Mesendoderm (in vitro differentiated cells): ENCODE data around the gene ARID1B.

ENCODE experiments used
- DNase-seq: peaks from one replicate; pipeline ENCODE4 v3.0.0; 2013
- H2AK5ac ChIP-seq: 2 replicates; pipeline ENCODE4 v1.6.1; 2013; ENCODE audit warnings: low read length, inconsistent platforms
- H2BK120ac ChIP-seq: 2 replicates; pipeline ENCODE4 v1.6.1; 2013; ENCODE audit warnings: low read depth, mild to moderate bottlenecking, low read length, moderate library complexity, mixed read lengths
- H2BK15ac ChIP-seq: replicated peaks from 2 replicates; pipeline ENCODE4 v1.6.1; 2013; ENCODE audit warnings: low read depth, mild to moderate bottlenecking, moderate library complexity
- H2BK5ac ChIP-seq: 2 replicates; pipeline ENCODE4 v1.6.1; 2013; ENCODE audit warnings: low read length, inconsistent platforms
- H3K18ac ChIP-seq: 2 replicates; pipeline ENCODE4 v1.6.1; 2013; ENCODE audit warnings: mild to moderate bottlenecking, low read length, mixed read lengths
- H3K23ac ChIP-seq: one replicate; pipeline ENCODE4 v1.6.1; 2013; ENCODE audit warnings: low read length
- H3K27ac ChIP-seq: 2 replicates; pipeline ENCODE4 v1.5.1; 2013; ENCODE audit warnings: low read depth, mild to moderate bottlenecking, inconsistent platforms, low read length, moderate library complexity
- H3K27me3 ChIP-seq: 2 replicates; pipeline ENCODE4 v1.6.1; 2013; ENCODE audit warnings: low read length, control low read depth, mild to moderate bottlenecking, inconsistent platforms; ENCODE audit not compliant: insufficient read depth, poor library complexity
- H3K36me3 ChIP-seq: 2 replicates; pipeline ENCODE4 v1.6.1; 2013; ENCODE audit warnings: low read length, inconsistent platforms; ENCODE audit not compliant: control insufficient read depth, insufficient read depth
- H3K4ac ChIP-seq: one replicate; pipeline ENCODE4 v1.6.1; 2013; ENCODE audit warnings: low read depth, mild to moderate bottlenecking, low read length, moderate library complexity
- H3K4me1 ChIP-seq: 2 replicates; pipeline ENCODE4 v1.6.1; 2013; ENCODE audit warnings: low read depth, low read length, inconsistent platforms; ENCODE audit not compliant: control insufficient read depth
- H3K4me2 ChIP-seq: 2 replicates; pipeline ENCODE4 v1.6.1; 2013; ENCODE audit warnings: low read length
- H3K4me3 ChIP-seq: 2 replicates; pipeline ENCODE4 v1.5.1; 2013; ENCODE audit warnings: mild to moderate bottlenecking, low read length
- H3K56ac ChIP-seq: one replicate; pipeline ENCODE4 v1.6.1; 2013; ENCODE audit warnings: low read length
- H3K79me1 ChIP-seq: 2 replicates; pipeline ENCODE4 v1.6.1; 2013; ENCODE audit warnings: low read length, inconsistent platforms
- H3K79me2 ChIP-seq: 2 replicates; pipeline ENCODE4 v1.6.1; 2013; ENCODE audit warnings: mild to moderate bottlenecking, low read length; ENCODE audit not compliant: control insufficient read depth, insufficient read depth
- H3K9ac ChIP-seq: 2 replicates; pipeline ENCODE4 v1.6.1; 2013; ENCODE audit warnings: low read length, inconsistent platforms
- H4K5ac ChIP-seq: one replicate; pipeline ENCODE4 v1.6.1; 2013; ENCODE audit warnings: low read length
- H4K8ac ChIP-seq: one replicate; pipeline ENCODE4 v1.6.1; 2013; ENCODE audit warnings: low read depth, mild to moderate bottlenecking, control low read depth, low read length, moderate library complexity
- WGBS: extraction: QIAGEN DNeasy Blood & Tissue Kit; methylation state at CpG from one replicate; pipeline ENCODE4 v1.1.7; 2013; ENCODE audit warnings: low lambda C conversion rate, missing lambda C conversion rate; ENCODE audit not compliant: insufficient coverage; ENCODE audit errors: extremely low coverage; 5-methylcytosine and 5-hydroxymethylcytosine counted together

The ARID1B gene

GRCh38 chr6:157131250-157131649 lies 354.1 kb downstream of the ARID1B start:
- Histone ChIP-seq H3K79me1 (no peaks in the 10 kb centered on the region), H3K4me3 (no peak overlapping the region), H2BK120ac (no peak overlapping the region), H3K79me2 (no peaks in the 10 kb centered on the region), H3K9ac (no peak overlapping the region), H3K56ac (no peak overlapping the region), H3K18ac (no peak overlapping the region), H4K8ac (no peak overlapping the region), H3K36me3 (no peaks in the 10 kb centered on the region), H2BK15ac (no peak overlapping the region), H3K4ac (no peak overlapping the region), H3K27me3 (no peaks in the 10 kb centered on the region), H4K5ac (no peak overlapping the region), H3K4me1 (no peaks in the 10 kb centered on the region), H3K27ac (no peak overlapping the region), H3K4me2 (no peak overlapping the region), H3K23ac (no peak overlapping the region), H2BK5ac (no peak overlapping the region), H2AK5ac (no peak overlapping the region)
- no peak for DNase-seq
- no CpG with 5 or more reads among the region's 8 CpGs for WGBS

GRCh38 chr6:157133856-157134255 lies 356.7 kb downstream of the ARID1B start:
- H3K23ac ChIP-seq: no peak overlapping the region
- no peak overlapping the region for H3K9ac ChIP-seq
- H2BK120ac ChIP-seq: no peak overlapping the region
- H2BK15ac ChIP-seq: no peak overlapping the region
- H3K36me3 ChIP-seq: no peaks in the 10 kb centered on the region
- H3K18ac ChIP-seq: no peak overlapping the region
- H2AK5ac ChIP-seq: no peak overlapping the region
- H3K27ac ChIP-seq: no peak overlapping the region
- no peak overlapping the region for H4K5ac ChIP-seq
- no peaks in the 10 kb centered on the region for H3K4me1 ChIP-seq
- H3K79me1 ChIP-seq: no peaks in the 10 kb centered on the region
- H3K79me2 ChIP-seq: no peaks in the 10 kb centered on the region
- no CpG with 5 or more reads among the region's 2 CpGs for WGBS
- H3K4ac ChIP-seq: no peak overlapping the region
- H2BK5ac ChIP-seq: no peak overlapping the region
- H3K4me3 ChIP-seq: no peak overlapping the region
- no peak overlapping the region for H3K4me2 ChIP-seq
- H4K8ac ChIP-seq: no peak overlapping the region
- no peaks in the 10 kb centered on the region for H3K27me3 ChIP-seq
- no peak for DNase-seq
- no peak overlapping the region for H3K56ac ChIP-seq

DNA sequence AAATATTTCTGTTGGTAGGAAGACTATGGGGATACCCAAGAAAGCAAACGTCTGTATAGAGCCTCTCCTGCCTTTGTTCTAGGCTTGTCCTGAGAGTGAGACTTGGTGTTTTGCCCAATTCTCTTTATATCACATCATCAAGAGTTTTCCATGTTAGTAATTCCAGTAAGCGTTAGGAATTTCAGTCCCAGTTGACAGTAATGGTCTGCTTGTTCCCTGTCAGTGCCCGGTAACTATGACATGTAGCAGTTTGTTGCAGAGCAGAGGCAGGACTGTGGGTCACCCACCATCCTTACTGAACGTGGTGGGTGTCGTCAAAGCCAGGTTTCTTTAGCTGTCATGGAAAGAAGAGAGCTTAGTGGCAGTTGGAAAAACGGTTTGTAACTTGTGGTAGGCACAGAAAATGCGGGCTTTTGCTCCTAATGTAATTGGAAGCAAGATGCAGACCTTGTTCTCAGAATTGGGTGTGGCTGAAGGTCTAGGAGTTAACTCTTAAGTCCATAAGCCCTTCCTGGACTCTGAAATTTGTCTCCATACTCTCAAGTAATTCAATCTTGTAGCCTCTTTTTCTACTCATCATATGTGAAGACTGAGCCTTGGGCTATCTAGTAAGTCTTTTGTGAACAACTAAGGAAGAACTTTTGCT lies 357.3 kb downstream of the ARID1B start:
- no peak overlapping the region for H2BK5ac ChIP-seq
- H3K56ac ChIP-seq: no peak overlapping the region
- no peaks in the 10 kb centered on the region for H3K36me3 ChIP-seq
- no CpG with 5 or more reads among the region's 7 CpGs for WGBS
- no peak overlapping the region for H2BK120ac ChIP-seq
- no peak overlapping the region for H3K4me2 ChIP-seq
- no peak overlapping the region for H4K5ac ChIP-seq
- H3K4me1 ChIP-seq: no peaks in the 10 kb centered on the region
- no peak overlapping the region for H2BK15ac ChIP-seq
- DNase-seq: no peak
- no peaks in the 10 kb centered on the region for H3K79me2 ChIP-seq
- no peak overlapping the region for H3K18ac ChIP-seq
- H3K4ac ChIP-seq: no peak overlapping the region
- no peaks in the 10 kb centered on the region for H3K27me3 ChIP-seq
- H3K4me3 ChIP-seq: no peak overlapping the region
- H3K23ac ChIP-seq: no peak overlapping the region
- H3K79me1 ChIP-seq: peaks cover 2% of the 10 kb centered on the region
- no peak overlapping the region for H2AK5ac ChIP-seq
- no peak overlapping the region for H4K8ac ChIP-seq
- no peak overlapping the region for H3K27ac ChIP-seq
- H3K9ac ChIP-seq: no peak overlapping the region

GRCh38 chr6:157135691-157136090 lies 358.5 kb downstream of the ARID1B start:
- Histone ChIP-seq H2AK5ac (no peak overlapping the region), H3K27me3 (no peaks in the 10 kb centered on the region), H3K4me3 (no peak overlapping the region), H4K5ac (no peak overlapping the region), H3K4ac (no peak overlapping the region), H2BK120ac (no peak overlapping the region), H3K79me2 (no peaks in the 10 kb centered on the region), H3K4me1 (no peaks in the 10 kb centered on the region), H3K18ac (no peak overlapping the region), H4K8ac (no peak overlapping the region), H3K27ac (no peak overlapping the region), H2BK15ac (no peak overlapping the region), H3K36me3 (no peaks in the 10 kb centered on the region), H2BK5ac (no peak overlapping the region), H3K23ac (no peak overlapping the region), H3K56ac (no peak overlapping the region), H3K79me1 (peaks cover 2% of the 10 kb centered on the region), H3K9ac (no peak overlapping the region), H3K4me2 (no peak overlapping the region)
- no peak for DNase-seq
- WGBS: no CpG with 5 or more reads among the region's 1 CpG

GRCh38 chr6:157137501-157137900 lies 360.3 kb downstream of the ARID1B start:
- H3K9ac ChIP-seq: no peak overlapping the region
- H3K4me1 ChIP-seq: no peaks in the 10 kb centered on the region
- H4K8ac ChIP-seq: no peak overlapping the region
- no peak overlapping the region for H2AK5ac ChIP-seq
- no CpG with 5 or more reads among the region's 2 CpGs for WGBS
- H3K56ac ChIP-seq: no peak overlapping the region
- no peak overlapping the region for H3K4me3 ChIP-seq
- H3K23ac ChIP-seq: no peak overlapping the region
- H3K36me3 ChIP-seq: peaks cover 1% of the 10 kb centered on the region
- H3K27ac ChIP-seq: no peak overlapping the region
- no peaks in the 10 kb centered on the region for H3K27me3 ChIP-seq
- no peak overlapping the region for H3K4ac ChIP-seq
- H2BK120ac ChIP-seq: no peak overlapping the region
- no peaks in the 10 kb centered on the region for H3K79me2 ChIP-seq
- H2BK15ac ChIP-seq: no peak overlapping the region
- no peak for DNase-seq
- H2BK5ac ChIP-seq: no peak overlapping the region
- H4K5ac ChIP-seq: no peak overlapping the region
- no peak overlapping the region for H3K18ac ChIP-seq
- H3K79me1 ChIP-seq: peaks cover 2% of the 10 kb centered on the region
- no peak overlapping the region for H3K4me2 ChIP-seq

DNA sequence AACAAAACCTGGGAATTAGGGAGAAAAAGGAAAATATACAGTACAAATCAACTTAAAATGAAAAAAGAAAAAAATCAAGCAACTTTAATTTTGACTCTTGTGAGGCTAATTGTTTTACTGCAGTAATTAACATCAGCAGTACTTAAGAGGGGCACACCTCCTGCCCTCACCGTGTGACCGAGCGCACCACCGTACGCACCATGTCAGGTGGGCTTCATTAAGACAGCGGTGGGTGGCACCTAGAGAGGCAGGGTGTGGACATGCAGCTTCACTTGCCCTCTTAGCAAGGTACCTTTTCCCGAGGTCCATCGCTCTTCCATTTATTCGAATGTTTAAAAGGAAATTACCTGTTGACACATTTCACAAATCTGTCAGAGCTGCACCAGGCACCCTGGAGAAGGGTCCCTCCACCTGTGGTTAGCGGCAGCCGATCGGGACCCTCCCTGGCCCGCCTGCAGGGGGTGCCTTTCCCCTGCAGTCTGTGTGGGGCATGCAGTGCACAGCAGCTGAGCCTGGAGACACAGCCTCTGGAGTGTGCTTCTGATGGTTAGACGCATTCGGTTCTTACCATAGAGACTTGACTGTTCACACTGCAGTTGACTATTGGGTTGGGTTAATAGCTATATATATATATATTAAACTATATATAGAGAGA lies 362.0 kb downstream of the ARID1B start:
- Histone ChIP-seq H3K27me3 (no peaks in the 10 kb centered on the region), H3K18ac (no peak overlapping the region), H3K79me2 (no peaks in the 10 kb centered on the region), H3K9ac (no peak overlapping the region), H2AK5ac (no peak overlapping the region), H3K4me3 (no peak overlapping the region), H3K36me3 (peaks cover 1% of the 10 kb centered on the region), H3K4me1 (peaks cover 2% of the 10 kb centered on the region), H3K79me1 (peaks cover 2% of the 10 kb centered on the region), H3K23ac (no peak overlapping the region), H4K8ac (no peak overlapping the region), H3K4ac (no peak overlapping the region), H3K56ac (no peak overlapping the region), H4K5ac (no peak overlapping the region), H2BK15ac (no peak overlapping the region), H2BK5ac (no peak overlapping the region), H3K4me2 (no peak overlapping the region), H2BK120ac (no peak overlapping the region), H3K27ac (no peak overlapping the region)
- WGBS: no CpG with 5 or more reads among the region's 15 CpGs
- DNase-seq: peak; percentile 51
